ENCODE data around the gene RCBTB2.
A peak's percentile ranks its signal among the peaks of the same experiment; 100 is the strongest.

The RCBTB2 gene

GRCh38 chr13:48507021-48507420 is 25.9 kb downstream of the RCBTB2 start:
- Histone ChIP-seq H3K9me3 (ENCODE audit: low read length) (no peaks in the 10 kb centered on the region), H3K9ac (ENCODE audit: low read length) (no peak overlapping the region), H3K79me2 (ENCODE audit: insufficient read depth, low read length) (no peaks in the 10 kb centered on the region), H3K4me2 (ENCODE audit: low read length) (no peak overlapping the region), H2AFZ (ENCODE audit: low read length) (no peak overlapping the region), H3K4me3 (ENCODE audit: low read depth, low read length, poor library complexity, severe bottlenecking) (no peak overlapping the region), H3K9me2 (ENCODE audit: low read depth, low read length) (no peaks in the 10 kb centered on the region), H3K27ac (ENCODE audit: low read depth, low read length, poor library complexity, severe bottlenecking) (peak overlapping the region; percentile 52), H3K36me3 (ENCODE audit: insufficient read depth, low read length) (peaks cover 8% of the 10 kb centered on the region; the same call in 1 of the 2 replicates), H3K27me3 (ENCODE audit: insufficient read depth, low read length) (no peaks in the 10 kb centered on the region), H3F3A (ENCODE audit: insufficient read depth, low read length) (no peaks in the 10 kb centered on the region), H3K4me1 (ENCODE audit: insufficient read depth, low read length, severe bottlenecking) (peaks cover 27% of the 10 kb centered on the region), H4K20me1 (ENCODE audit: insufficient read depth, low read length) (no peaks in the 10 kb centered on the region)
- TF ChIP-seq, protein P1, sequence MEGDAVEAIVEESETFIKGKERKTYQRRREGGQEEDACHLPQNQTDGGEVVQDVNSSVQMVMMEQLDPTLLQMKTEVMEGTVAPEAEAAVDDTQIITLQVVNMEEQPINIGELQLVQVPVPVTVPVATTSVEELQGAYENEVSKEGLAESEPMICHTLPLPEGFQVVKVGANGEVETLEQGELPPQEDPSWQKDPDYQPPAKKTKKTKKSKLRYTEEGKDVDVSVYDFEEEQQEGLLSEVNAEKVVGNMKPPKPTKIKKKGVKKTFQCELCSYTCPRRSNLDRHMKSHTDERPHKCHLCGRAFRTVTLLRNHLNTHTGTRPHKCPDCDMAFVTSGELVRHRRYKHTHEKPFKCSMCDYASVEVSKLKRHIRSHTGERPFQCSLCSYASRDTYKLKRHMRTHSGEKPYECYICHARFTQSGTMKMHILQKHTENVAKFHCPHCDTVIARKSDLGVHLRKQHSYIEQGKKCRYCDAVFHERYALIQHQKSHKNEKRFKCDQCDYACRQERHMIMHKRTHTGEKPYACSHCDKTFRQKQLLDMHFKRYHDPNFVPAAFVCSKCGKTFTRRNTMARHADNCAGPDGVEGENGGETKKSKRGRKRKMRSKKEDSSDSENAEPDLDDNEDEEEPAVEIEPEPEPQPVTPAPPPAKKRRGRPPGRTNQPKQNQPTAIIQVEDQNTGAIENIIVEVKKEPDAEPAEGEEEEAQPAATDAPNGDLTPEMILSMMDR (IDR thresholded peaks at IDR 0.05; ENCODE audit: low read length): no peak
- no peak for TF ChIP-seq EZH2 (IDR thresholded peaks at IDR 0.05; ENCODE audit: borderline replicate concordance, low read length)

DNA sequence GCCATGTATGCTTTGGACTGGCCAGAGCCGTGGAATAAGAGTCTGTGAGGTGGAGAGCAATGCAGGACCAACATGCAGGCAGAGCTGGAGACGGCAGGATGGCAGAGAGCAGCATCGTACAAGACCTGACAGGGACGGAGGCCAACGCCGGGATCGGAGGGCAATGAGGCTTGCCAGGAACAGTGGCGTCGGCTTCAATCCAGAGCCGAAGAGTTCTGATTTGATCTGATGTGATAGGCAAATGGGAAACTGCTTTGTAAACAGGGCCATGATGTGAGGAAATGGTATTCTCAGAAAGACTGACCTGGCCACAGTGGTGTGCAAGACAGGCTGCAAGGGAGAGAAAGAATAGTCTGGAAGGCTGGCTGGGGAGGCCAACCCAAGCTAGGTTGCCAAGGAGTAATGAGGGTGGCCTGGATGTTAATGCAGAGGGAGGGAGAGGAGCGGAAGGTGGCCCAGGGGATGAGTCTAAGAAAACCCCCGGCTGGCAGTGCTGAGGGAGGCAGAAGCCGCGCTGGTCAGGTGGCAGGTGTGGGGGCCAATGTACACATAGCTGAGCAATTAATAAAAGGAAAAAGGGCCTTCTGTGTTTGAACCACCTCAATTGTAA is 26.7 kb downstream of the RCBTB2 start:
- no peak overlapping the region for H3K9ac ChIP-seq (ENCODE audit: low read length)
- H3K4me2 ChIP-seq (ENCODE audit: low read length): peak overlapping the region; percentile 51; the same call in 1 of the 2 replicates
- peak overlapping the region; percentile 17 for H3K4me3 ChIP-seq (ENCODE audit: low read depth, low read length, poor library complexity, severe bottlenecking)

DNA sequence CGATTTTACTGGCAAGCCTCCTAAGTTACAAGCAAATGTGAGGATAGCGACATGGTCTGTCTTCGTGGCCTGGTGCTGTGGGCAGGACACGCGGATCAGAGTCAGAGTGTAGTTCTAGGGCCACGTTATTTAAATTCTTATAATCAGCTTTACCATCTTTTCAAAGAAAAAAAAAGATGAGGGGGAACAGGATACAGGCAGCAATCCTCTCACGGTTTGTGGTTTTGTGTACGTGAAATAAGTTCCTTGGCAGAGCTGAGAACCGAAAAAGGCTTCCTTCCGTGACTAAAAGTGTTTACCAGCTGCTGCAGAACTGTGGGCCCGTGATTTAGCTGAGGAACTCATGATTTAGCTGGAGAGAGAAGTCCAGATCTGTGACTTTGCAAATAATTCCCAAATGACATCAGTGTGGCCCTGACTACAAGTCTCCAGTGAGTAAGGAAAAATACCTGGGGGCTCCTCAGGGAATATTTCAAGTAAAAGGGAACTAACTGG is 27.2 kb downstream of the RCBTB2 start:
- H3K27me3 ChIP-seq (ENCODE audit: insufficient read depth, low read length): no peaks in the 10 kb centered on the region
- peak overlapping the region; percentile 21; the same call in 1 of the 2 replicates for H3K9ac ChIP-seq (ENCODE audit: low read length)
- no peaks in the 10 kb centered on the region for H3K36me3 ChIP-seq (ENCODE audit: insufficient read depth, low read length)
- no peaks in the 10 kb centered on the region for H3K79me2 ChIP-seq (ENCODE audit: insufficient read depth, low read length)
- peak overlapping the region; percentile 17 for H3K4me3 ChIP-seq (ENCODE audit: low read depth, low read length, poor library complexity, severe bottlenecking)
- H3K4me1 ChIP-seq (ENCODE audit: insufficient read depth, low read length, severe bottlenecking): peaks cover 40% of the 10 kb centered on the region
- TF ChIP-seq EZH2 (IDR thresholded peaks at IDR 0.05; ENCODE audit: borderline replicate concordance, low read length): no peak
- TF ChIP-seq, protein P1 (IDR thresholded peaks at IDR 0.05; ENCODE audit: low read length): no peak
- no peaks in the 10 kb centered on the region for H3K9me3 ChIP-seq (ENCODE audit: low read length)
- H3F3A ChIP-seq (ENCODE audit: insufficient read depth, low read length): no peaks in the 10 kb centered on the region
- no peak overlapping the region for H2AFZ ChIP-seq (ENCODE audit: low read length)
- H3K4me2 ChIP-seq (ENCODE audit: low read length): peak overlapping the region; percentile 51; the same call in 1 of the 2 replicates
- peak overlapping the region; percentile 52 for H3K27ac ChIP-seq (ENCODE audit: low read depth, low read length, poor library complexity, severe bottlenecking)
- no peaks in the 10 kb centered on the region for H4K20me1 ChIP-seq (ENCODE audit: insufficient read depth, low read length)
- H3K9me2 ChIP-seq (ENCODE audit: low read depth, low read length): no peaks in the 10 kb centered on the region

More for the DNA sequence above, 26.7 kb downstream of the RCBTB2 start:
- Histone ChIP-seq H3K27ac (ENCODE audit: low read depth, low read length, poor library complexity, severe bottlenecking) (peak overlapping the region; percentile 52), H2AFZ (ENCODE audit: low read length) (no peak overlapping the region), H3K9me2 (ENCODE audit: low read depth, low read length) (no peaks in the 10 kb centered on the region), H3K36me3 (ENCODE audit: insufficient read depth, low read length) (no peaks in the 10 kb centered on the region), H3K9me3 (ENCODE audit: low read length) (no peaks in the 10 kb centered on the region), H3K27me3 (ENCODE audit: insufficient read depth, low read length) (no peaks in the 10 kb centered on the region), H4K20me1 (ENCODE audit: insufficient read depth, low read length) (no peaks in the 10 kb centered on the region), H3K4me1 (ENCODE audit: insufficient read depth, low read length, severe bottlenecking) (peaks cover 35% of the 10 kb centered on the region), H3F3A (ENCODE audit: insufficient read depth, low read length) (no peaks in the 10 kb centered on the region), H3K79me2 (ENCODE audit: insufficient read depth, low read length) (no peaks in the 10 kb centered on the region)
- TF ChIP-seq, protein P1 (IDR thresholded peaks at IDR 0.05; ENCODE audit: low read length): no peak
- TF ChIP-seq EZH2 (IDR thresholded peaks at IDR 0.05; ENCODE audit: borderline replicate concordance, low read length): no peak

Measured in OCI-LY1 (cell line).